Endothelial cell of umbilical vein (primary cell): ENCODE measurements around the gene OR1F1. TPM values are rescaled to one million over a fixed set of nuclear protein-coding genes. Genes with fewer than 3 reads are reported as not detected.

Experiments used
- BruUV-seq: library from RNA; stranded (reverse); fragments of 400-500 nt; replicated peaks from 2 replicates; lab custom pipeline; 2021; lab: Mats Ljungman, UMichigan
- CTCF ChIA-PET: fragments of 300-600, 350-600 bp; sonication (Branson Sonifier 250); formaldehyde crosslinking; loops from one replicate; lab custom pipeline; 2021; ENCODE audit warnings: antibody characterized with exemption, inconsistent platforms; lab: Charles Lee
- POLR2A ChIA-PET: fragments of 300-600, 350-600 bp; sonication (Branson Sonifier 250); formaldehyde crosslinking; loops from one replicate; lab custom pipeline; 2021; ENCODE audit warnings: antibody characterized with exemption, inconsistent platforms; lab: Charles Lee
- DNase-seq: peaks from one replicate; pipeline ENCODE4 v3.0.0-alpha.2; 2011; ENCODE audit warnings: low read depth, low spot score
- FAIRE-seq: peaks from 2 replicates; lab custom pipeline; 2011; peaks lifted over from hg19 to GRCh38; lab: Jason Lieb, UNC
- H2AFZ ChIP-seq: 2 replicates; pipeline ENCODE4 v1.6.0; 2012; ENCODE audit warnings: low read depth, low read length, control low read depth, inconsistent platforms
- H3K27ac ChIP-seq: 2 replicates; pipeline ENCODE4 v1.5.1; 2011; ENCODE audit warnings: low read depth, mild to moderate bottlenecking, control low read depth, low read length, moderate library complexity; ENCODE audit not compliant: insufficient read depth
- H3K27me3 ChIP-seq, 2 experiments: 2 replicates each; pipeline versions ENCODE4 v1.6.0 to v1.6.1; 2011; ENCODE audit warnings: low read length in 2 of 2, mixed read lengths in 1 of 2; ENCODE audit not compliant: control insufficient read depth in 2 of 2, insufficient read depth in 2 of 2
- H3K36me3 ChIP-seq, 2 experiments: 2 replicates in 1 of 2; 3 replicates in 1 of 2; pipeline ENCODE4 v1.5.1; 2011; ENCODE audit warnings: low read length in 2 of 2, mild to moderate bottlenecking in 1 of 2, moderate library complexity in 1 of 2; ENCODE audit not compliant: control insufficient read depth in 2 of 2, insufficient read depth in 2 of 2; ENCODE audit errors: extremely low read depth in 1 of 2
- H3K4me1 ChIP-seq: 3 replicates; pipeline ENCODE4 v1.5.1; 2011; ENCODE audit warnings: mild to moderate bottlenecking, low read length; ENCODE audit not compliant: control insufficient read depth, insufficient read depth; ENCODE audit errors: extremely low read depth
- H3K4me2 ChIP-seq: 2 replicates; pipeline ENCODE4 v1.6.1; 2011; ENCODE audit warnings: low read length, control low read depth, mixed read lengths; ENCODE audit not compliant: insufficient read depth
- H3K4me3 ChIP-seq, 3 experiments: fragments of 200-600 bp in 1 of 3; sonication (generic), shearing (Covaris generic) in 1 of 3; replicated peaks in 1 of 3; 2 replicates each; pipeline ENCODE4 v1.5.1; 2011 to 2016; ENCODE audit warnings: control low read depth in 3 of 3, low read length in 3 of 3, mild to moderate bottlenecking in 2 of 3, inconsistent platforms in 1 of 3, low read depth in 1 of 3, moderate library complexity in 1 of 3; ENCODE audit not compliant: insufficient read depth in 1 of 3
- H3K79me2 ChIP-seq: 2 replicates; pipeline ENCODE4 v1.6.0; 2012; ENCODE audit warnings: low read length, inconsistent platforms; ENCODE audit not compliant: control insufficient read depth, insufficient read depth
- H3K9ac ChIP-seq: replicated peaks from 2 replicates; pipeline ENCODE3; 2011; ENCODE audit warnings: low read length, control low read depth; ENCODE audit not compliant: insufficient read depth; ENCODE audit errors: extremely low read depth
- H3K9me1 ChIP-seq: replicated peaks from 3 replicates; pipeline ENCODE4 v1.6.0; 2011; ENCODE audit warnings: mild to moderate bottlenecking, low read length; ENCODE audit not compliant: control insufficient read depth, insufficient read depth; ENCODE audit errors: extremely low read depth
- H3K9me3 ChIP-seq: replicated peaks from 2 replicates; pipeline ENCODE4 v1.5.1; 2012; ENCODE audit warnings: low read length, inconsistent platforms; ENCODE audit not compliant: control insufficient read depth, insufficient read depth
- H4K20me1 ChIP-seq: replicated peaks from 2 replicates; pipeline ENCODE3; 2011; ENCODE audit warnings: mild to moderate bottlenecking, low read length; ENCODE audit not compliant: control insufficient read depth, insufficient read depth; ENCODE audit errors: extremely low read depth
- CTCF ChIP-seq, 2 donors: IDR thresholded peaks; 1 replicate in 1 of 2; 2 replicates in 1 of 2; pipeline ENCODE4 v1.5.1; 2011; ENCODE audit warnings: low read length in 2 of 2, mild to moderate bottlenecking in 2 of 2, moderate library complexity in 2 of 2, control low read depth in 1 of 2, inconsistent platforms in 1 of 2, low read depth in 1 of 2; ENCODE audit not compliant: insufficient read depth in 1 of 2; ENCODE audit errors: extremely low read depth in 1 of 2
- EZH2 ChIP-seq: IDR thresholded peaks from 2 replicates; pipeline ENCODE4 v1.6.1; 2012; ENCODE audit warnings: borderline replicate concordance, low read depth, mild to moderate bottlenecking, moderate library complexity, low read length, inconsistent platforms; ENCODE audit not compliant: severe bottlenecking
- FOS ChIP-seq: IDR thresholded peaks from 2 replicates; pipeline ENCODE4 v1.6.1; 2011; ENCODE audit warnings: mild to moderate bottlenecking, low read length, moderate library complexity, borderline replicate concordance; ENCODE audit not compliant: insufficient read depth
- GATA2 ChIP-seq: IDR thresholded peaks from 2 replicates; pipeline ENCODE4 v1.7.0; 2011; ENCODE audit warnings: low read depth, mild to moderate bottlenecking, moderate library complexity, mixed read lengths, low read length; ENCODE audit not compliant: insufficient read length, insufficient read depth
- JUN ChIP-seq: IDR thresholded peaks from 2 replicates; pipeline ENCODE4 v1.6.1; 2011; ENCODE audit warnings: borderline replicate concordance, low read depth; ENCODE audit not compliant: insufficient read length, insufficient read depth
- MAX ChIP-seq: IDR thresholded peaks from 2 replicates; pipeline ENCODE4 v1.6.1; 2011; ENCODE audit not compliant: insufficient read depth, insufficient read length
- MYC ChIP-seq: IDR thresholded peaks from one replicate; pipeline ENCODE4 v1.6.1; 2011; ENCODE audit warnings: mild to moderate bottlenecking, low read depth, low read length
- POLR2A ChIP-seq: IDR thresholded peaks from 2 replicates; pipeline ENCODE4 v1.6.1; 2012; ENCODE audit warnings: low read depth, mild to moderate bottlenecking, control low read depth, low read length
- POLR2AphosphoS5 ChIP-seq: IDR thresholded peaks from 2 replicates; pipeline ENCODE4 v1.6.1; 2012; ENCODE audit warnings: low read depth, mild to moderate bottlenecking, control low read depth, low read length, moderate library complexity; ENCODE audit not compliant: insufficient read depth
- dilution Hi-C: fragments of 300-500 bp; cut with MboI; formaldehyde crosslinking; loops from one replicate; pipeline ENCODE4 v1.15.0; 2019; ENCODE audit warnings: low sequenced_read_pairs; ENCODE audit not compliant: extremely low pct_ligation_motif_present
- intact Hi-C: fragments of 100-400 bp; cut with micrococcal nuclease; formaldehyde crosslinking; loops from one replicate; pipeline ENCODE4 v1.10.0; 2022
- polyA plus RNA-seq, 4 experiments: library from polyadenylated mRNA; depleted of rRNA in 3 of 4; stranded (reverse) in 3 of 4; unstranded in 1 of 4; fragments of >200 nt; gene quantifications; 2 replicates each; pipeline versions ENCODE4 v1.2.1 to v1.2.3, GENCODE V29; 2011 to 2012; ENCODE audit warnings: missing spikeins in 1 of 4
- total RNA-seq: library from RNA; stranded (reverse); gene quantifications from 2 replicates; pipeline ENCODE4 v1.2.3, GENCODE V29; 2021

Gene OR1F1
- total and polyA plus RNA-seq, 2 donors (not counting 3 experiments of a cell fraction or from before 2014, with no cell fraction given), result 0.17 TPM; not detected in 1

GRCh38 chr16:3183445-3184139 is 4.4 kb upstream of the OR1F1 start:
- Histone ChIP-seq H4K20me1 (no peaks in the 10 kb centered on the region), H3K27me3 (peaks cover 10% of the 10 kb centered on the region in 2 experiments), H3K4me1 (peaks cover 17% of the 10 kb centered on the region), H3K4me3 (peak overlapping the region; percentile 36 to 79 (median 67)), H3K9me1 (no peaks in the 10 kb centered on the region), H3K36me3 (no peaks in the 10 kb centered on the region), H3K9me3 (no peaks in the 10 kb centered on the region), H3K9ac (no peak overlapping the region), H3K4me2 (peak overlapping the region; percentile 93), H2AFZ (peak overlapping the region; percentile 99), H3K79me2 (no peaks in the 10 kb centered on the region), H3K27ac (no peak overlapping the region)
- BruUV-seq, result no TSS peak
- TF ChIP-seq FOS, result no peak
- TF ChIP-seq MAX, result no peak
- no peak for TF ChIP-seq JUN
- TF ChIP-seq CTCF (IDR thresholded peaks at IDR 0.05; ENCODE audit: extremely low read depth in 1 of 2, insufficient read depth in 1 of 2, low read depth in 1 of 2, low read length in 2 of 2), result no peak
- TF ChIP-seq POLR2A, result no peak
- no peak for TF ChIP-seq MYC
- TF ChIP-seq POLR2AphosphoS5, result no peak
- no peak for TF ChIP-seq EZH2
- no peak for TF ChIP-seq GATA2
- FAIRE-seq, result no peak
- DNase-seq, result no peak
- ChIA-PET CTCF (interaction anchor here (0.7 to 2.9 kb wide), 7 partner anchors 10 to 317 kb away, joined by 3 to 11 read pairs (median 3); partner anchors contain the start of gene CLUAP1), POLR2A (no interaction called here)
- intact Hi-C loops, result loop anchor here (2.0 to 5.0 kb wide), 3 partner anchors 25 to 317 kb away; partner anchors contain the start of gene CLUAP1
- dilution Hi-C loops, result no loop called here
